Left ventricle myocardium inferior (tissue), 1 donor: Measurements from ENCODE around the gene CREB1. TPM values are rescaled to one million over a fixed set of nuclear protein-coding genes. Genes with fewer than 3 reads are reported as not detected.
"Not testable (repeated sequence)": the region's sequence is repeated elsewhere in the genome, so short reads cannot be mapped to it uniquely, and the experiment has no call there.

Source experiments
- DNase-seq: peaks from one replicate; pipeline ENCODE4 v3.0.0-alpha.2; 2020
- H3K27ac ChIP-seq: fragments of 200-600 bp; replicated peaks from 2 replicates; pipeline ENCODE4 v1.8.0; 2021
- H3K27me3 ChIP-seq: fragments of 200-600 bp; 2 replicates; pipeline ENCODE4 v1.8.0; 2021; ENCODE audit warnings: low read depth
- H3K36me3 ChIP-seq: fragments of 200-600 bp; 2 replicates; pipeline ENCODE4 v1.8.0; 2021
- H3K4me1 ChIP-seq: fragments of 200-600 bp; 2 replicates; pipeline ENCODE4 v1.8.0; 2021
- H3K4me3 ChIP-seq: fragments of 200-600 bp; 2 replicates; pipeline ENCODE4 v1.8.0; 2021; ENCODE audit warnings: mild to moderate bottlenecking, moderate library complexity
- H3K9me3 ChIP-seq: fragments of 200-600 bp; replicated peaks from 2 replicates; pipeline ENCODE4 v1.8.0; 2021
- intact Hi-C: fragments of 100-400 bp; cut with micrococcal nuclease; formaldehyde crosslinking; loops from one replicate; pipeline ENCODE4 v1.11.0; 2022
- total RNA-seq: library from RNA; stranded (reverse); fragmentation: NEBNext Ultra II Directional; extraction: Animal tissue kit (Norgen Biotek cat#: 25700); gene quantifications from one replicate; pipeline ENCODE4 v1.2.1, GENCODE V29; 2021
- TF ChIP-seq, protein P1 (sequence below): fragments of 200-600 bp; IDR thresholded peaks from 2 replicates; pipeline ENCODE4 v1.8.0; 2021; ENCODE audit warnings: antibody characterized with exemption, mild to moderate bottlenecking, borderline replicate concordance
- donor health status: DM: no; HTN: yes; CAD: no; lungs with severe emphysema.

CREB1 gene
- total RNA-seq, 1 donor from 2014 or later: 50.5 TPM

DNA sequence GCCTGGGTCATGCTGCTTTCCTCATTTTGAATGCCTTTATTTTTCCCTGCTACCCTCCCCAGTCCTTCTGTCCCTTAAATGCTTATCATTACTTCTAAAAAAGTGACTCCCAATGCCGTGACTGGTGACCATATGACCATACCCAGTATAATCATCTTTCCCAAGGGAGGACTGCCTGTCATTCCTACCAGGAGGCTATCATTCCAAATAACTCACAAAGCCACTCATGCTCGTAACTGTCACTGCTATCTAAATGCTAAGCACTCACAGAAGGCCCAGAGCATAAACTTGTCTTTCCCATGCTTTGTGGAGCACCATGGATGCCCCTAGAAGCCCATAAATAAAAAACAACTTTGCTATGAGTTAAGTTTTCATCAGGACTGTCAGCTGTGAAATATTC lies 38.7 kb upstream of the CREB1 start:
- TF ChIP-seq, protein P1, sequence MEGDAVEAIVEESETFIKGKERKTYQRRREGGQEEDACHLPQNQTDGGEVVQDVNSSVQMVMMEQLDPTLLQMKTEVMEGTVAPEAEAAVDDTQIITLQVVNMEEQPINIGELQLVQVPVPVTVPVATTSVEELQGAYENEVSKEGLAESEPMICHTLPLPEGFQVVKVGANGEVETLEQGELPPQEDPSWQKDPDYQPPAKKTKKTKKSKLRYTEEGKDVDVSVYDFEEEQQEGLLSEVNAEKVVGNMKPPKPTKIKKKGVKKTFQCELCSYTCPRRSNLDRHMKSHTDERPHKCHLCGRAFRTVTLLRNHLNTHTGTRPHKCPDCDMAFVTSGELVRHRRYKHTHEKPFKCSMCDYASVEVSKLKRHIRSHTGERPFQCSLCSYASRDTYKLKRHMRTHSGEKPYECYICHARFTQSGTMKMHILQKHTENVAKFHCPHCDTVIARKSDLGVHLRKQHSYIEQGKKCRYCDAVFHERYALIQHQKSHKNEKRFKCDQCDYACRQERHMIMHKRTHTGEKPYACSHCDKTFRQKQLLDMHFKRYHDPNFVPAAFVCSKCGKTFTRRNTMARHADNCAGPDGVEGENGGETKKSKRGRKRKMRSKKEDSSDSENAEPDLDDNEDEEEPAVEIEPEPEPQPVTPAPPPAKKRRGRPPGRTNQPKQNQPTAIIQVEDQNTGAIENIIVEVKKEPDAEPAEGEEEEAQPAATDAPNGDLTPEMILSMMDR: no peak

DNA sequence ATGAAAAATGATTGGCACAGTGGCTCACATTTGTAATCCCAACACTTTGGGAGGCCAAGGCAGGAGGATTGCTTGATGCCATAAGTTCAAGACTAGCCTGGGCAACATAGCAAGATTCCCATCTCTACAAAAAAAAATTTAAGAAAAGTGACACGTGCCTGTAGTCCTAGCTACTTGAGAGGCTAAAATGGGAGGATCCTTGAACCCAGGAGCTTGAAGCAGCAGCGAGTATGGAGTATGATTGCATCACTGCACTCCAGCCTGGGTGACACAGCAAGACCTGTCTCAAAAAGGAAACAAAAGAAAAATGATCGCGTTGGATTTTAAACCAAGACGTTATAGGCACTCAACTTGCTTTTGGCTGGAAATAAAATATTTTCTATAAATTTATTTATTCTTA lies 37.8 kb upstream of the CREB1 start:
- no peaks in the 10 kb centered on the region for H3K9me3 ChIP-seq
- H3K27me3 ChIP-seq: no peaks in the 10 kb centered on the region
- H3K4me3 ChIP-seq: no peak overlapping the region
- DNase-seq: no peak
- H3K27ac ChIP-seq: peak overlapping the region; percentile 82
- intact Hi-C loops: no loop called here
- TF ChIP-seq, protein P1: no peak
- no peaks in the 10 kb centered on the region for H3K36me3 ChIP-seq
- peaks cover 15% of the 10 kb centered on the region for H3K4me1 ChIP-seq

More for the DNA sequence above, 38.7 kb upstream of the CREB1 start:
- Histone ChIP-seq H3K9me3 (no peaks in the 10 kb centered on the region), H3K36me3 (no peaks in the 10 kb centered on the region), H3K4me1 (peaks cover 15% of the 10 kb centered on the region), H3K27me3 (no peaks in the 10 kb centered on the region), H3K4me3 (no peak overlapping the region), H3K27ac (peak overlapping the region; percentile 82)
- intact Hi-C loops: no loop called here
- no peak for DNase-seq

DNA sequence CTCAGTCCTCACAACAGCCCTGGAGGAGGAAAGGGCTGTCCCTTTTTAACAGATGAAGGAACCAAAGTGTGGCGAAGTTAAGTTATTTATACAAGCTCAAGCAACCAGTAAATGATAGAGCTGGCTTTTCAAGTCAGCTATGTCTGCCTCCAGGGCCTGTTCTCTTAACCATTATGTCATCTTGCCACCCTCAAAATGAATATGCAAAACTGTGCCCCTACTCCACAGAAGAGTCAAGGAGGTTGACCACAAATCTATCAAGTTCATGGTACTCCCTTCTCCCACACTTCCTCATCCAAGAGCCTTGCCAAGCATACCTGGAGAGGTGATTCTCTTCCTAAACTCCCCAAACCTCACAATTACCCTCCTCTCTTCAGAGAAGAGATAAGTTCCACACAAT lies 37.3 kb upstream of the CREB1 start:
- DNase-seq: no peak
- TF ChIP-seq, protein P1: no peak
- no peak overlapping the region for H3K27ac ChIP-seq
- peaks cover 15% of the 10 kb centered on the region for H3K4me1 ChIP-seq
- H3K36me3 ChIP-seq: no peaks in the 10 kb centered on the region
- H3K4me3 ChIP-seq: no peak overlapping the region
- intact Hi-C loops: no loop called here
- no peaks in the 10 kb centered on the region for H3K27me3 ChIP-seq
- no peaks in the 10 kb centered on the region for H3K9me3 ChIP-seq

DNA sequence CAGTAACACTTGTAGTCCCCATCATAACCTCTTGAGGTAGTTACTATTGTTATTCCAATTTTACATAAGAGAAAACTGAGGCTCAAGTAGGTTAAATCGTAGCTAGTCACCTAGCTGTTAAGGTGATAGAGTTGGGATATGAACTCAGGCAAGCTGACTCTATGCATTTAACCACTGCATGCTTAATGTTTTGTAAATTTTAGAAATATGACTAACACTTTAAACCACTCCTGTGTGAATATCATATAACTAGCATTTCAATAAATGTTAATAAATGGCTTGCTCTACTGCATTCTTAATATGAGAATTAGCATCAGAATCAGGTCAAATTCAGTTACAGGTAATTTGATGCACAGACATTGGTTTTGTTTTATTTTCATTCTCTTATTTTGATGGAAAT lies 35.6 kb upstream of the CREB1 start:
- no peak for DNase-seq
- H3K4me3 ChIP-seq: no peak overlapping the region
- H3K27ac ChIP-seq: no peak overlapping the region
- TF ChIP-seq, protein P1: no peak
- peaks cover 28% of the 10 kb centered on the region for H3K4me1 ChIP-seq
- intact Hi-C loops: no loop called here
- no peaks in the 10 kb centered on the region for H3K27me3 ChIP-seq
- no peaks in the 10 kb centered on the region for H3K36me3 ChIP-seq
- H3K9me3 ChIP-seq: no peaks in the 10 kb centered on the region

DNA sequence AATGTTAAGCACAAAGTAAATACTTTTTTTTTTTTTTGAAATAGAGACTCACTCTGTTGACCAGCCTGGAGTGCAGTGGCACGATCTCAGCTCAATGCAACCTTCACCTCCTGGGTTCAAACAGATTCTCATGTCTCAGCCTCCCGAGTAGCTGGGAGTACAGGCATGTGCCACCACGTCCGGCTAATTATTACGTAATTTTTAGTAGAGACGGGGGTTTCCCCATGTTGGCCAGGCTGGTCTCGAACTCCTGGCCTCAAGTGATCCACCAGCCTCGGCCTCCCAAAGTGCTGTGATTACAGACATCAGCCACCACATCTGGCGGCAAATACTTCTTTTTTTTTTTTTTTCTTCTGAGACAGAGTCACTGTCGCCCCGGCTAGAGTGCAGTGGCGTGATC lies 32.8 kb upstream of the CREB1 start:
- H3K36me3 ChIP-seq, H3K9me3 ChIP-seq, intact Hi-C loops, H3K4me3 ChIP-seq, DNase-seq, H3K27ac ChIP-seq, H3K27me3 ChIP-seq: not testable (repeated sequence)
- peaks cover 32% of the 10 kb centered on the region for H3K4me1 ChIP-seq

DNA sequence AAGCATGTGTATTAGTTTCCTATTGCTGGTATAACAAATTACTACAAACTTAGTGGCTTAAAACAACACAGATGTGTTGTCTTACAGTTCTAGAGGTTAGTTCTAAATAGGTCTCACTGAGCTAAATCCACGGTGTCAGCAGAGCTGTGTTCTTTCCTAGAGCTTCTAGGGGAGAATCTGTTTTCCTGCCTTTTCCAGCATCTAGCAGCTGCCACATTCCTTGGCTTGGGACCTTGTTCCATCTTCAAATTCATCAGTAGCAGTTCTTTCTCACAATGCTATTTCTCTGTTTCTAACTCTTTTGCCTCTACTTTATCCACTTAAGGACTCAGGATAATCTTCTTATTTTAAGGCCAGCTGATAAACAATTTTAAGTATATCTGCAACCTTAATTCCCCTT lies 32.2 kb upstream of the CREB1 start:
- no peaks in the 10 kb centered on the region for H3K27me3 ChIP-seq

More for the DNA sequence above, 32.2 kb upstream of the CREB1 start:
- H3K36me3 ChIP-seq: no peaks in the 10 kb centered on the region
- intact Hi-C loops: no loop called here
- H3K4me3 ChIP-seq: no peak overlapping the region
- H3K27ac ChIP-seq: peak overlapping the region; percentile 84
- DNase-seq: no peak
- TF ChIP-seq, protein P1: no peak
- peaks cover 38% of the 10 kb centered on the region for H3K4me1 ChIP-seq
- no peaks in the 10 kb centered on the region for H3K9me3 ChIP-seq
